Panc1 (cell line): ENCODE results near the gene SLC26A4. TPM values are rescaled to one million over a fixed set of nuclear protein-coding genes. Genes with fewer than 3 reads are reported as not detected.

Source experiments
- ATAC-seq: fragments of 200-7000 bp; cut with Tn5 transposase; 2 replicates; pipeline ENCODE4 v1.9.1; 2020; ENCODE audit warnings: mild to moderate bottlenecking, moderate library complexity
- Bru-seq: library from RNA; stranded (reverse); fragments of 400-500 nt; gene quantifications from one replicate; lab custom pipeline; 2021; lab: Mats Ljungman, UMichigan
- BruChase-seq, 2 experiments: library from RNA; stranded (reverse); fragments of 400-500 nt; gene quantifications; one replicate each; lab custom pipeline; 2021; lab: Mats Ljungman, UMichigan
- BruUV-seq: library from RNA; stranded (reverse); fragments of 400-500 nt; replicated peaks from 2 replicates; lab custom pipeline; 2021; lab: Mats Ljungman, UMichigan
- CTCF ChIA-PET: fragments of 300-600 bp; sonication (Branson Sonifier 250); formaldehyde crosslinking; loops from one replicate; lab custom pipeline; 2022; ENCODE audit warnings: antibody characterized with exemption; lab: Charles Lee
- POLR2A ChIA-PET: fragments of 300-600 bp; sonication (Branson Sonifier 250); formaldehyde crosslinking; loops from one replicate; lab custom pipeline; 2022; ENCODE audit warnings: antibody characterized with exemption; lab: Charles Lee
- DNase-seq: peaks from one replicate; pipeline ENCODE4 v3.0.0-alpha.2; 2010; ENCODE audit warnings: low read depth, low spot score
- H3K27ac ChIP-seq: 2 replicates; pipeline ENCODE4 v1.5.1; 2011; ENCODE audit warnings: mild to moderate bottlenecking, low read length, inconsistent platforms
- H3K27me3 ChIP-seq: fragments of 200-500 bp; sonication (Bioruptor generic); 2 replicates; pipeline ENCODE4 v1.6.0; 2014; ENCODE audit warnings: low read length, inconsistent platforms; ENCODE audit not compliant: control insufficient read depth, insufficient read depth
- H3K36me3 ChIP-seq: fragments of 200-500 bp; sonication (Bioruptor generic); 2 replicates; pipeline ENCODE4 v1.5.1; 2014; ENCODE audit warnings: inconsistent platforms, mild to moderate bottlenecking, low read length, moderate library complexity; ENCODE audit not compliant: control insufficient read depth, insufficient read depth
- H3K4me1 ChIP-seq: 2 replicates; pipeline ENCODE4 v1.5.1; 2011; ENCODE audit warnings: inconsistent platforms, mild to moderate bottlenecking, low read length, moderate library complexity; ENCODE audit not compliant: control insufficient read depth, insufficient read depth
- H3K4me3 ChIP-seq, 2 experiments: 2 replicates each; pipeline ENCODE4 v1.5.1; 2011 to 2012; ENCODE audit warnings: low read depth in 2 of 2, low read length in 2 of 2, mild to moderate bottlenecking in 2 of 2, inconsistent platforms in 1 of 2, moderate library complexity in 1 of 2
- H3K9me3 ChIP-seq: fragments of 200-500 bp; sonication (Bioruptor generic); 2 replicates; pipeline ENCODE4 v1.5.1; 2014; ENCODE audit warnings: low read depth, mild to moderate bottlenecking, inconsistent platforms, low read length, moderate library complexity; ENCODE audit not compliant: control insufficient read depth, insufficient read depth
- POLR2AphosphoS5 ChIP-seq: IDR thresholded peaks from 2 replicates; pipeline ENCODE4 v1.6.1; 2012; ENCODE audit warnings: mild to moderate bottlenecking, low read depth, low read length, moderate library complexity
- SIN3A ChIP-seq: IDR thresholded peaks from 2 replicates; pipeline ENCODE4 v1.6.1; 2012; ENCODE audit warnings: low read depth, mild to moderate bottlenecking, low read length, moderate library complexity, borderline replicate concordance; ENCODE audit not compliant: insufficient read depth
- TCF7L2 ChIP-seq: IDR thresholded peaks from 2 replicates; pipeline ENCODE4 v1.6.1; 2011; ENCODE audit warnings: mild to moderate bottlenecking, low read depth, low read length, inconsistent platforms
- in situ Hi-C: cut with HindIII; loops from 2 replicates; pipeline ENCODE4 v1.10.0; 2016; ENCODE audit warnings: low sequenced_read_pairs, low pct_unique_long_range_greater_than_20kb
- intact Hi-C: fragments of 100-400 bp; cut with micrococcal nuclease; formaldehyde crosslinking; loops from one replicate; pipeline ENCODE4 v1.10.0; 2022; ENCODE audit not compliant: unreplicated experiment
- long read RNA-seq: library from polyadenylated mRNA; unstranded; transcript quantifications from one replicate; pipeline ENCODE4 v2.0.0, GENCODE V29; 2021; ENCODE audit not compliant: unreplicated experiment
- polyA plus RNA-seq: library from polyadenylated mRNA; unstranded; fragments of >200 nt; gene quantifications from one replicate; pipeline ENCODE4 v1.2.1, GENCODE V29; 2012; ENCODE audit warnings: missing spikeins; ENCODE audit not compliant: insufficient read length
- total RNA-seq: library from RNA; stranded (reverse); gene quantifications from one replicate; pipeline ENCODE4 v1.2.1, GENCODE V29; 2021; ENCODE audit not compliant: unreplicated experiment
- TF ChIP-seq, protein P1 (sequence below): fragments of 450-650 bp; IDR thresholded peaks from 2 replicates; pipeline ENCODE4 v1.5.1; 2017; ENCODE audit warnings: mild to moderate bottlenecking
- TF ChIP-seq, protein P2 (sequence below), 2 experiments: IDR thresholded peaks; 2 replicates each; pipeline ENCODE4 v1.6.1; 2011 to 2012; ENCODE audit warnings: low read depth in 2 of 2, control low read depth in 1 of 2, low read length in 1 of 2, mild to moderate bottlenecking in 1 of 2, moderate library complexity in 1 of 2; ENCODE audit not compliant: insufficient read depth in 1 of 2

SLC26A4 gene
- total RNA-seq (0.05 TPM), Bru-seq, nascent RNA (percentile 14 among the genes with signal in this experiment), BruChase-seq, experiment 1, labeled RNA remaining after a 2-hour chase (percentile 17 among the genes with signal in this experiment), BruChase-seq, experiment 2, labeled RNA remaining after a 6-hour chase (percentile 13 among the genes with signal in this experiment)
- polyA plus RNA-seq = not detected
- long read RNA-seq = 0 reads

DNA sequence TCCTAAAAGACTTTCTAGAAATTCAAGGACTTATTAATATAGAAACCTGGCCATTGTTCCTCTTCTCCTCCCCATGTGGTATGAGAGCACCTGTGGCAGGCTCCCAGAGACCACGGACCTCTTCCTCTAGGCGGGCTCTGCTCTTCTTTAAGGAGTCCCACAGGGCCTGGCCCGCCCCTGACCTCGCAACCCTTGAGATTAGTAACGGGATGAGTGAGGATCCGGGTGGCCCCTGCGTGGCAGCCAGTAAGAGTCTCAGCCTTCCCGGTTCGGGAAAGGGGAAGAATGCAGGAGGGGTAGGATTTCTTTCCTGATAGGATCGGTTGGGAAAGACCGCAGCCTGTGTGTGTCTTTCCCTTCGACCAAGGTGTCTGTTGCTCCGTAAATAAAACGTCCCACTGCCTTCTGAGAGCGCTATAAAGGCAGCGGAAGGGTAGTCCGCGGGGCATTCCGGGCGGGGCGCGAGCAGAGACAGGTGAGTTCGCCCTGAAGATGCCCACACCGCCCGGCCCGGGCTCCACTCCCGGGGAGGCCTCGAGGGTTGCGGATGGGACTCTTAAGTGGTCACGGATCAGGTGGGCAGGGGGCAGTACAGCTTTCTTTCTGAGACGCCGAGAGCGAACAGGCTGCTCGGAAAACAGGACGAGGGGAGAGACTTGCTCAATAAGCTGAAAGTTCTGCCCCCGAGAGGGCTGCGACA is at the start of gene SLC26A4:
Gene SLC26A4, plus strand, starts transcription at position 448 of the 700 bp plus-strand sequence. CDS start 814 bp downstream, outside the sequence.
- ATAC-seq = no peak; the same call in 1 of the 2 replicates
- Histone ChIP-seq H3K4me3 (peak within 1 kb of the TSS; percentile 44 to 46), H3K36me3 (no peaks in the 10 kb centered on the region), H3K27me3 (peaks cover 43% of the 10 kb centered on the region), H3K4me1 (peaks cover 4% of the 10 kb centered on the region; the same call in 1 of the 2 replicates), H3K27ac (no peak within 1 kb of the TSS), H3K9me3 (no peaks in the 10 kb centered on the region)
- intact Hi-C loops = no loop called here
- no peak for DNase-seq
- ChIA-PET CTCF (no interaction called here), POLR2A (no interaction called here)
- no TSS peak for BruUV-seq
- TF ChIP-seq POLR2AphosphoS5 (no peak), TCF7L2 (no peak), SIN3A (no peak)
- TF ChIP-seq, protein P1, sequence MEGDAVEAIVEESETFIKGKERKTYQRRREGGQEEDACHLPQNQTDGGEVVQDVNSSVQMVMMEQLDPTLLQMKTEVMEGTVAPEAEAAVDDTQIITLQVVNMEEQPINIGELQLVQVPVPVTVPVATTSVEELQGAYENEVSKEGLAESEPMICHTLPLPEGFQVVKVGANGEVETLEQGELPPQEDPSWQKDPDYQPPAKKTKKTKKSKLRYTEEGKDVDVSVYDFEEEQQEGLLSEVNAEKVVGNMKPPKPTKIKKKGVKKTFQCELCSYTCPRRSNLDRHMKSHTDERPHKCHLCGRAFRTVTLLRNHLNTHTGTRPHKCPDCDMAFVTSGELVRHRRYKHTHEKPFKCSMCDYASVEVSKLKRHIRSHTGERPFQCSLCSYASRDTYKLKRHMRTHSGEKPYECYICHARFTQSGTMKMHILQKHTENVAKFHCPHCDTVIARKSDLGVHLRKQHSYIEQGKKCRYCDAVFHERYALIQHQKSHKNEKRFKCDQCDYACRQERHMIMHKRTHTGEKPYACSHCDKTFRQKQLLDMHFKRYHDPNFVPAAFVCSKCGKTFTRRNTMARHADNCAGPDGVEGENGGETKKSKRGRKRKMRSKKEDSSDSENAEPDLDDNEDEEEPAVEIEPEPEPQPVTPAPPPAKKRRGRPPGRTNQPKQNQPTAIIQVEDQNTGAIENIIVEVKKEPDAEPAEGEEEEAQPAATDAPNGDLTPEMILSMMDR = no peak
- TF ChIP-seq, protein P2, sequence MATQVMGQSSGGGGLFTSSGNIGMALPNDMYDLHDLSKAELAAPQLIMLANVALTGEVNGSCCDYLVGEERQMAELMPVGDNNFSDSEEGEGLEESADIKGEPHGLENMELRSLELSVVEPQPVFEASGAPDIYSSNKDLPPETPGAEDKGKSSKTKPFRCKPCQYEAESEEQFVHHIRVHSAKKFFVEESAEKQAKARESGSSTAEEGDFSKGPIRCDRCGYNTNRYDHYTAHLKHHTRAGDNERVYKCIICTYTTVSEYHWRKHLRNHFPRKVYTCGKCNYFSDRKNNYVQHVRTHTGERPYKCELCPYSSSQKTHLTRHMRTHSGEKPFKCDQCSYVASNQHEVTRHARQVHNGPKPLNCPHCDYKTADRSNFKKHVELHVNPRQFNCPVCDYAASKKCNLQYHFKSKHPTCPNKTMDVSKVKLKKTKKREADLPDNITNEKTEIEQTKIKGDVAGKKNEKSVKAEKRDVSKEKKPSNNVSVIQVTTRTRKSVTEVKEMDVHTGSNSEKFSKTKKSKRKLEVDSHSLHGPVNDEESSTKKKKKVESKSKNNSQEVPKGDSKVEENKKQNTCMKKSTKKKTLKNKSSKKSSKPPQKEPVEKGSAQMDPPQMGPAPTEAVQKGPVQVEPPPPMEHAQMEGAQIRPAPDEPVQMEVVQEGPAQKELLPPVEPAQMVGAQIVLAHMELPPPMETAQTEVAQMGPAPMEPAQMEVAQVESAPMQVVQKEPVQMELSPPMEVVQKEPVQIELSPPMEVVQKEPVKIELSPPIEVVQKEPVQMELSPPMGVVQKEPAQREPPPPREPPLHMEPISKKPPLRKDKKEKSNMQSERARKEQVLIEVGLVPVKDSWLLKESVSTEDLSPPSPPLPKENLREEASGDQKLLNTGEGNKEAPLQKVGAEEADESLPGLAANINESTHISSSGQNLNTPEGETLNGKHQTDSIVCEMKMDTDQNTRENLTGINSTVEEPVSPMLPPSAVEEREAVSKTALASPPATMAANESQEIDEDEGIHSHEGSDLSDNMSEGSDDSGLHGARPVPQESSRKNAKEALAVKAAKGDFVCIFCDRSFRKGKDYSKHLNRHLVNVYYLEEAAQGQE (IDR thresholded peaks at IDR 0.05; ENCODE audit: insufficient read depth in 1 of 2, low read depth in 2 of 2, low read length in 1 of 2) = no peak
- in situ Hi-C loops = no loop called here

DNA sequence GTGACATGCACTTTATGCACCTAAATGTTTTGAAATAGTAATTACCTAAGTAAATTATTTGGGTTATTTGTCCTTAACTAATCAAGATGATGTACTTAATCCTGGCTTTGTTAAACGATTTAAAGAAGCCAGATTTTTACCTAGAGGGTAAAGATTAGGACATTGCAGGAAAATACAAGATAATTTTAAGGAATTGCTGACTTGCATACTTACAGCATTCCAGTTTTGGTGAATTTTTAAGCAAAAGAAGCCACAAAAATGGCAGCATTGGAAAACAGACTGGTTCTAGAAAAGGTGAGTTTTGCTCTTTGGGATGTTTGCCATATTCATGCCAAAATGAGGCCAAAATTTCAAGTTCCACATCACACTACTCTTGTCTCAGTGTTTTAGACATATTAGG is 47.2 kb upstream of the SLC26A4 start:
- Histone ChIP-seq H3K27ac (no peak overlapping the region), H3K27me3 (no peaks in the 10 kb centered on the region), H3K4me1 (no peaks in the 10 kb centered on the region), H3K36me3 (peaks cover 14% of the 10 kb centered on the region; the same call in 1 of the 2 replicates), H3K4me3 (no peak overlapping the region), H3K9me3 (no peaks in the 10 kb centered on the region)
- intact Hi-C loops (no loop called here), in situ Hi-C loops (no loop called here)
- POLR2A ChIA-PET = no interaction called here
- DNase-seq (no peak), ATAC-seq (no peak)
- CTCF ChIA-PET = no interaction called here
- TF ChIP-seq, protein P2 (IDR thresholded peaks at IDR 0.05; ENCODE audit: insufficient read depth in 1 of 2, low read depth in 2 of 2, low read length in 1 of 2) = no peak
- TF ChIP-seq TCF7L2 = no peak
- no peak for TF ChIP-seq SIN3A
- TF ChIP-seq, protein P1 = no peak
- no peak for TF ChIP-seq POLR2AphosphoS5
- no TSS peak for BruUV-seq
